A204.1 (cell line): ENCODE measurements around the gene GJA10.
"Not testable (repeated sequence)": the region's sequence is repeated elsewhere in the genome, so short reads cannot be mapped to it uniquely, and the experiment has no call there.

Source experiments
- FAIRE-seq: peaks from 2 replicates; lab custom pipeline; 2012; peaks lifted over from hg19 to GRCh38; lab: Jason Lieb, UNC

Gene GJA10

DNA sequence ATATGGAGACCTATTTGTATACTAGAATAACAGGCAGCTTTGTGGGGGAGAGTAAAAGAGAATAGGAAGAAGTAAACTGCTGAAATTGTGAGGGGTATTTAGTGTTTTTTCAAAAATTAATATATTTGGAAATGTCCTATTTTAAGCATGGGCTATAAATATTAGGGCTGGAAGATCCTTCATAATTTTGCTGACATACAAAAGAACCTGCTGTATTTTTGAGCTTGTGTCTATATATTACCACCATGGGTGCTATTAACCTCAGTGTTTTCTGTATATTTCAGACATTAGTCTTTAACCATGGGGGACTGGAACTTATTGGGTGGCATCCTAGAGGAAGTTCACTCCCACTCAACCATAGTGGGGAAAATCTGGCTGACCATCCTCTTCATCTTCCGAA is at the start of gene GJA10:
Gene GJA10 (plus strand): TSS at position 301 of the 400 bp plus-strand sequence. CDS start 0 bp downstream, at position 301.
- no peak for FAIRE-seq

DNA sequence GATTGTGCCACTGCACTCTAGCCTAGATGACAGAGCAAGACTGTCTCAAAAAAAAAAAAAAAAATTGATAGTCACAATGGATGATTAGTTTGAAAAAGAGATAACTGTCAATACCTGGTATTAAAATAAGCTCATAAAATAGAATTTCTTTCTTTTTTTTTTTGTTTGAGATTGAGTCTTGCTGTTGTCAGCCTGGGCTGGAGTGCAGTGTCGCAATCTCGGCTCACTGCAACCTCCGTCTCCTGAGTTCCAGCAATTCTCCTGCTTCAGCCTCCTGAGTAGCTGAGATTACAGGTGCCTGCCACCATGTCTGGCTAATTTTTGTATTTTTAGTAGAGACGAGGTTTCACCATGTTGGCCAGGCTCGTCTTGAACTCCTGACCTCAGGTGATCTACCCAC is 46.8 kb upstream of the GJA10 start:
- not testable (repeated sequence) for FAIRE-seq

DNA sequence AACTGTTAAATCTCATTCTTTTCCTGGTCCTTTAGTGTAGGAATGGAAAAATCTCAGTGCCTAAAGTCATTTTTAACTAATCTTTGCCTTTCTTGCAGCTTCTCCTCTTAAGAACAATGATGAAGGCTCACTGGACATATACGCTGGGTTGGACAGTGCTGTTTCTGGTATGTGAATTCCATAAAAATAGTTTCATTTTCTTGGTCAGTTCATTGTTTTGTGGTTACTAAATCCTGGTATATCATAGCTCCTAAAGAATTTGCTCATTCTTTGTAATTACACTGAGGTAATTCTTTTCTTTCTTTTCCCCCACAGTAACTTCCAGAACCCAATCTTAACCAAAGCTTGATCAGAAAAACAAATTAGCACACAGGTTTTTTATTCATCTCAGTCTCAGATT is 41.2 kb upstream of the GJA10 start:
- no peak for FAIRE-seq

DNA sequence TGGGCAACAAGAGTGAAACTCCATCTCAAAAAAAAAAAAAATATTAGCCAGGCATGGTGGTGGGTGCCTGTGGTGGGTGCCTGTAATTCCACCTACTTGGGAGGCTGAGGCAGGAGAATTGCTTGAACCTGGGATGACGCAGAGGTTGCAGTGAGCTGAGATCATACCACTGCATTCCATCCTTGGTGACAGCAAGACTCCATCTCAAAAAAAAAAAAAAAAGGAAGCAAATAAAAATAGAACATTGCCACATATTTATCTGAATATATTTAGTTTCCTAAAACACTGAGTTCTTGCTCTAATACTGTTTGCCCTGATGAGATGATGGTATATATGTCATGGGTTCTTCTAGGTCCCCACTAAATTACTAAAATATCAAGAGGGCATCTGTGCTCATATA is 36.2 kb upstream of the GJA10 start:
- FAIRE-seq = no peak

- no peak for FAIRE-seq
Measured at GRCh38 chr6:89859744-89860143, 34.5 kb upstream of the GJA10 start.

GRCh38 chr6:89862273-89862672 is 32.0 kb upstream of the GJA10 start:
- no peak for FAIRE-seq

DNA sequence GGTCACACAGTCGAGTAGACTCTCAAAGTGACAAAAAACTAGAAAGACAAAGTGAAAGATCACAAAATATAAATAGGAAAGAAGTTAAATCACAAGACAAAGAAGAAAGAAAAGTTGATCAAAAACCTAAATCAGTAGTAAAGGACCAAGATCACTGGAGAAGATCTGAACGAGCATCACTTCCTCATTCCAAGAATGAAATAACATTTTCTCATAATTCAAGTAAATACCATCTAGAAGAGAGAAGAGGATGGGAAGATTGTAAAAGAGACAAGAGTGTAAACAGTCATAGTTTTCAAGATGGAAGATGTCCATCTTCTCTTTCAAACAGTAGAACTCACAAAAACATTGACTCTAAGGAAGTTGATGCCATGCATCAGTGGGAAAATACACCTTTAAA is 31.6 kb upstream of the GJA10 start:
- no peak for FAIRE-seq

DNA sequence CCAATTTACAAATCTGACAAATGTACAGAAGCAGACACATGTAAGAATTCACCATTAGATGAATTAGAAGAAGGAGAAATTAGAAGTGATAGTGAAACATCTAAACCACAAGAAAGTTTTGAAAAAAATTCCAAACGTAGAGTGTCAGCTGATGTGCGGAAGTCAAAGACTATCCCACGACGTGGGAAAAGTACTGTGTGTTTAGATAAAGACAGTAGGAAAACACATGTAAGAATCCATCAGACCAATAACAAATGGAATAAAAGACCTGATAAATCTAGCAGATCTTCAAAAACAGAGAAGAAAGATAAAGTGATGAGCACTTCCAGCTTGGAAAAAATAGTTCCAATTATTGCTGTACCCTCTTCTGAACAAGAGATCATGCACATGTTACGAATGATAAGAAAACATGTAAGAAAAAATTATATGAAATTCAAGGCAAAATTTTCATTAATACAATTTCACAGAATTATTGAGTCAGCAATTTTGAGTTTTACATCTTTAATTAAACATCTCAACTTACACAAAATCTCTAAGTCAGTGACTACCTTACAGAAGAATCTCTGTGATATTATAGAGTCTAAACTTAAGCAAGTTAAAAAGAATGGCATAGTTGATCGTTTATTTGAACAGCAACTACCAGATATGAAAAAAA is 28.1 kb upstream of the GJA10 start:
- FAIRE-seq = no peak

GRCh38 chr6:89873721-89874120 is 20.5 kb upstream of the GJA10 start:
- no peak for FAIRE-seq

GRCh38 chr6:89874438-89874837 is 19.8 kb upstream of the GJA10 start:
- no peak for FAIRE-seq

DNA sequence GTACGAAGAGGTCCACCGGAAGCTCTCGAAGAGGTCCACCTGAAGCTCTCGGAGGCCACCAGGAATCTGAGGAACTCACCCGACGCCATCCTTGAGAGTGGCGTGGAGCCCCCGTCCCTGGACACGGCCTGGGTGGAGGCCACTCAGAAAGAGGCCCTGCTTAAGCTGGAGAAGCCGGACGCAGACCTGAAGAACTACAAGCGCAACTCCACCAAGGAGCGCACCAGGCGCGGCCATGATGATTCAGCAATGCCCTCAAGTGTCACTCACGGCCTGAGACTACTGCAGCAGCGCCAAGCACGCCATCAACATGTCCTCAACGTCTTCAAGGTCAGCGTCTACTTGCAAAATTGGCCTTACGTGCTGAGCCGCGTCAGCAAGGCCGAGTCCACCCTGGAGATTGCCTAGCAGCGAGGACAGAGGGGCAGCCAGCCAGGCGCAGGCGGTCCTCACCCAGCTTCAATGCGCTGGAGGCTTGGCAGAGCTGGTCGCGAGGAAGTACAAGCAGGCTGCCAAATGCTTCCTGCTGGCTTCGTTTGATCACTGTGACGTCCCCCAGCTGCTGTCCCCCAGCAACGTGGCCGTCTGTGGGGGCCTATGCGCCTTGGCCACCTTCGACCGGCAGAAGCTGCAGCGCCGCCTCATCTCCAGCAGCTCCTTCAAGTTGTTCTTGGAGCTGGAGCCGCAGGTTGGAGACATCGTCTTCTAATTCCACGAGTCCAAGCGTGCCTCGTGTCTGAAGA is 7.7 kb upstream of the GJA10 start:
- no peak for FAIRE-seq

GRCh38 chr6:89887452-89888137 is 6.7 kb upstream of the GJA10 start:
- FAIRE-seq = no peak

DNA sequence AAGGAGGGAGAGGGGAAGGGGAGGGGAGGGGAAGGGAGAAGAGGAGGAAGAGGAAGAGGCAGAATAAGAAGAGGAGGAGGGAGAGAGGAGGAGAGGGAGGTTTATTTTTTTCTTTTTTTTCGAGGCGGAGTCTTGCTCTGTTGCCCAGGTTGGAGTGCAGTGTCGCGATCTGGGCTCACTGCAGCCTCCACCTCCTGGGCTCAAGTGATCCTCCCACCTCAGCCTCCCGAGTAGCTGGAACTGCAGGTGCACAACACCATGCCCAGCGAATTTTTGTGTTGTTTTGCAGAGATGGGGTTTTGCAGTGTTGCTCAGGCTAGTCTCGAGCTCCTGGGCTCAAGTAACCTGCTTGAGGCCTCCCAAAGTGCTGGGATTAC is 6.1 kb upstream of the GJA10 start:
- no peak for FAIRE-seq

GRCh38 chr6:89888871-89889270 is 5.4 kb upstream of the GJA10 start:
- no peak for FAIRE-seq

DNA sequence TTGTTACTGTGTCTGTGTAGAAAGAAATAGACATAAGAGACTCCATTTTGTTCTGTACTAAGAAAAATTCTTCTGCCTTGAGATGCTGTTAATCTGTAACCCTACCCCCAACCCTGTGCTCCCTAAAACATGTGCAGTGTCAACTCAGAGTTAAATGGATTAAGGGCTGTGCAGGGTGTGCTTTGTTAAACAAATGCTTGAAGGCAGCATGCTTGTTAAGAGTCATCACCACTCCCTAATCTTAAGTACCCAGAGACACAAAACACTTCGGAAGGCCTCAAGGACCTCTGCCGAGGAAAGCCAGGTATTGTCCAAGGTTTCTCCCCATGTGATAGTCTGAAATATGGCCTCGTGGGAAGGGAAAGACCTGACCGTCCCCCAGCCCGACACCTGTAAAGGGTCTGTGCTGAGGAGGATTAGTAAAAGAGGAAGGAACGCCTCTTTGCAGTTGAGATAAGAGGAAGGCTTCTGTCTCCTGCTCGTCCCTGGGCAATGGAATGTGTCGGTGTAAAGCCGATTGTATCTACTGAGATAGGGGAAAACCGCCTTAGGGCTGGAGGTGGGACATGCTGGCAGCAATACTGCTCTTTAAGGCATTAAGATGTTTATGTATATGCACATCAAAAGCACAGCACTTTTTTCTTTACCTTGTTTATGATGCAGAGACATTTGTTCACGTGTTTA is 3.3 kb upstream of the GJA10 start:
- not testable (repeated sequence) for FAIRE-seq

GRCh38 chr6:89892577-89892976 is 1.7 kb upstream of the GJA10 start:
- FAIRE-seq = not testable (repeated sequence)

- no peak for FAIRE-seq
Measured at GRCh38 chr6:89895276-89895874, 1.1 kb downstream of the GJA10 start.

GRCh38 chr6:89910001-89910901 is 16.0 kb downstream of the GJA10 start:
- not testable (repeated sequence) for FAIRE-seq

- no peak for FAIRE-seq
Measured at GRCh38 chr6:89910902-89911240, 16.6 kb downstream of the GJA10 start.

DNA sequence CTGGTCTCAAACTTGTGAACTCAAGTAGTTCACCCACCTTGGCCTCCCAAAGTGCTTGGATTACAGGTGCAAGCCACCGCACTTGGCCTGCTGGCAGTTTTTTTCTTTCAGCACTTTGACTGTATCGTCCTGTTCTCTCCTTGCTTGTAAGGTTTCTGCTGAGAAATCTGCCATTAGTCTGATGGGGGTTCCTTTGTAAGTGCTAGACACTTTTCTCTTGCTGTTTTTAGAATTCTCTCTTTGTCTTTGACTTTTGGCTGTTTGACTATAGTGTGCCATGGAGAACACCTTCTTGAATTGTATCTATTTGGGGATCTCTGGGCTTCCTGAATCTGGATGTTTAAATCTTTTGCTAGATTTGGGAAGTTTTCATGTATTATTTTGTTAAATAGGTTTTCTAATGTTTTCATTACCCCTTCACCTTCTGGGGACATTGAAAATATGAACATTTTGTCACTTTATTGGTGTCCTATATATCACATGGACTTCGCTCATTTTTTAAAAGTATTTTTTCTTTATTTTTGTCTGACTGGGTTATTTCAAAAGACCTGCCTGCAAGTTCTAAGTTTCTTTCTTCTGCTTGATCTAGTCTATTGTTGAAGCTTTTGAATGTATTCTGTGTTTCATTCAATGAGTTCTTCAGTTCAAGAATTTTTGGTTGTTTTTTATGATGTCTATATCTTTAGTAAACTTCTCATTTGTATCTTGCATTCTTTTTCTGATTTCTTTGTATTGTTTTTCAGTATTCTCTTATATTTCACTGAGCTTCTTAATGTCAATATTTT is 22.1 kb downstream of the GJA10 start:
- FAIRE-seq = no peak

GRCh38 chr6:89917216-89917615 is 22.9 kb downstream of the GJA10 start:
- FAIRE-seq = no peak
